HG03196 (cell line): ENCODE data around the gene PLEKHO1.
"Not testable (repeated sequence)": the region's sequence is repeated elsewhere in the genome, so short reads cannot be mapped to it uniquely, and the experiment has no call there.

Source experiments
- ATAC-seq: cut with Tn5 transposase; IDR thresholded peaks from one replicate; pipeline ENCODE4 v1.9.1; 2021; ENCODE audit not compliant: unreplicated experiment

The PLEKHO1 gene

DNA sequence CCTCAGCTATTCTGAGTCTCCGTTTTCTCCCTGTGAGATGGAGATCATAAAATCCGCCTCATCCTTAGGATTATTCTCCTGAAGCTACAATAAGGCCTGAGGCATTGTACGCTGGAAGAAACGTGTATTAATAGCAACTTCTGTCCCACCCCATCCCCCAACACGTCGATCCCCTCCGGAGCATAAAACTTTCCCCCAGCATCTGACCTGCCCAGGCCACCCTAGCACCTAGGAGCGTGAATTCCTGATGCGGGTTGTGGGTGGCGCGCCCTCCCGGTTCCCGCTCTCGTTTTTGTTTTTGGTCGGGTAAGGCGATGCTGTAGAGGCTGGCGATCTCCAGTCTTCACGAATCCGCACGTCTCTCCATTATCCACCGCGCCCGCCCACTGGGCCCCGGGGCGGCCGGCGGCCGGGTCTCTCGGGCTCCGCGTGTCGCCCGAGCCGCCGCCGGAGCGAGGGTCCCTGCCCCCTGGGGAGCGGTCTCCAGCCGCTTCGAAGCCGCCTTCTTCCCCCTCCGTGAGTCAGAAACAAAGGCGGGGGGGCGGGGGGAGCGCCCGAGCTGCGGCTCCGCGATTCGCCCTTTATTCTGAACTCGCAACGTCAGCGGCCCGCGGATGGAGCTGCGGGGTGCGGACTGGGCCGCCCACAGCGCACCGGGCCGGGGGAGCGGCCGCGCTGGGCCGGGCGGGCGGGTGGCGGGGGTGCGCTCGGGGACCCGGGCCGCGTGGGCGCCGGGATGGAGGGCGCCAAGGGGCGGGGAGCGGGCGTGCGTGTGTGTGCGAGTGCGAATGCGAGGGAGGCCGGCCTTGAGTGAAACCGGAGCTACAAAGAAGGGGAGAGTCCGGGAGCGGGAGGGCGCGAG, at the start of gene PLEKHO1:
Gene PLEKHO1, plus strand, starts transcription at position 646 of the 862 bp plus-strand sequence. CDS start 342 bp downstream, outside the sequence.
- ATAC-seq, result peak; percentile 40

DNA sequence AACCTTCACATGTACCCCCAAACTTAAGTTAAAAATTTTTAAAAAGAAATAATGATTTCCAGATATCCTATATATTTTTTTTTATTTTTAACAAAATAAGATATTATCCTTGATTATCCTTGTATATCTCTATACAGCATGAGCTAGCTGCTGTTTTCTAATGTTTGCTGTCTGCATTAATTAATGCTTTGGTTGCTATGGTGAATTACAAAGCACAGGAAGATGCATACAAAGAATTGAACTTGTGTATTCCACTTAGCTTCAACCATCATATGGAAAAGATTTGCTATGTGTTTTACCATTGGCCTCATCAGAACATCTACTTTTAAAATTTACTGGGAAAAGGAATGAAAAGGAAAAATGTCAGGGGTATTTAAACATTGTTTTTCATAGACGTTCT, 46.7 kb upstream of the PLEKHO1 start:
- no peak for ATAC-seq

DNA sequence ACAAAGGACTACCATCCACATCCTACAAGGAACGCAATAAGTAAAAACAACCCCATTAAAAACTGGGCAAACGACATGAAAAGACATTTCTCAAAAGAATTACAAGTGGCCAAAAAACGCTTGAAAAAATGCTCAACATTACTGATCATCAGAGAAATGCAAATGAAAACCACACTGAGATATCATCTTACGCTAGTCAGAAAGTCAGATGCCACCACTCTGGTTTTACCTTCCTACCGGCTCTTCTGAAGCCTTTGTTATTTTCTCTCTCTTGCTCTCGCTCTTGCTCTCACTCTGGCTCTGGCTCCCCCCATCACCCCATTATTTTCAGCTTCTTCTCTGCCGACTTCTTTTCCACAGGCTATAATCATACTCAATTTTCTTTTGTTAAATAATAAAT, 43.4 kb upstream of the PLEKHO1 start:
- no peak for ATAC-seq

DNA sequence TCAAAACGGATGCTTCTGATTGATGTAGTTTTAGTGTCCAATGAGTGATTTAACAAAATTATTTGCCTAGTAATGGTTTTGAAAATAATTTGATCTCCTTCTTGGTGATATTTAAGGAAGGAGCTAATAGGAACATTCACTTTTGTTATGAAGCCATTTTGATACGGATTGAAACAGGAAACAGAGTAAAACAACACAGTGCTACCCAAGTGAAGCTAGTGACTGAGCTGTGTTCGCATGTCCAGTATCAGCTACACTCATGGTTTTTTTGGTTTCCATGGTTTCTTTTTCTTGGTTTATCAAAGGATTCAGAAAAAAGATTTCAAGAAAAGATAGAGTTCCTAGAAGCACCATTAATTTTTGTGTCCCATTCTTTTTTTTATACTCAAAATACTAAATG, 40.1 kb upstream of the PLEKHO1 start:
- no peak for ATAC-seq

DNA sequence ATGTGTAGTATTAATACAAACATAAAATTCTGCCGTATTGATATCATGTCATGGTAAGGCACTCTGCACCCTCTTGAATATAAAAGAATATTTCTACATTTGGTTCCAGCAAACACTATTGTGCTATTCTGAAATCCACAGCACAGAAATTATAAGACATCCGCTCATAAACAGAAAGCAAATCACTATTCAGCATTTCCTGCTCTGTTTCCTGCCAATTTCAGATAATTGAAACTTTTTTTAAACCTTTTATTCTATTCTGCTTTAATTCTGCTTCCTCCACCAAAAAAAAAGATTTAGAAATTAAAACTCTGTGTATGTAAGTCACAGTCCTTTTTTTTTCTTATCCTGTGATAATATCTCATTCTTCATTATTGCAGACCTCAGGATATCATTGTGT, 39.6 kb upstream of the PLEKHO1 start:
- ATAC-seq, result no peak

GRCh38 chr1:150111670-150112069, 38.0 kb upstream of the PLEKHO1 start:
- no peak for ATAC-seq

GRCh38 chr1:150115121-150115520, 34.6 kb upstream of the PLEKHO1 start:
- no peak for ATAC-seq

DNA sequence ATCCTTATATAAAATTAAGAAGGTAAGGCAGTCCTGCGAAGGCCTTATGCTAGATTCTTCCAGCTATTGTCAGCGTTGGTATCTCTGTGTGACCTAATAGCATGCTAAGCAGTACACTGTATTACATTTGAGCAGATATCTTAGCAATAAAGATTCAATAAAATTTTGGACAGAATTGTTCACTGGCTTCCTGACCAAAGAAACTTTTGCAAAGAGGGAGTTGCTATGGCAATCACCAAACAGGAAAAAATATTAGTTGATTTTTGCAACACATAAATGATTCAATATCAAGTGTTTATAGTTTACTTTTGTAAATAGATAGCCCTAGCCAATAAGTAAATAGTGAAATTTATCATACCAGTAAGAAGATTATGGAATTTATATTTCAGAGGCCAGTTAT, 31.0 kb upstream of the PLEKHO1 start:
- ATAC-seq, result no peak

DNA sequence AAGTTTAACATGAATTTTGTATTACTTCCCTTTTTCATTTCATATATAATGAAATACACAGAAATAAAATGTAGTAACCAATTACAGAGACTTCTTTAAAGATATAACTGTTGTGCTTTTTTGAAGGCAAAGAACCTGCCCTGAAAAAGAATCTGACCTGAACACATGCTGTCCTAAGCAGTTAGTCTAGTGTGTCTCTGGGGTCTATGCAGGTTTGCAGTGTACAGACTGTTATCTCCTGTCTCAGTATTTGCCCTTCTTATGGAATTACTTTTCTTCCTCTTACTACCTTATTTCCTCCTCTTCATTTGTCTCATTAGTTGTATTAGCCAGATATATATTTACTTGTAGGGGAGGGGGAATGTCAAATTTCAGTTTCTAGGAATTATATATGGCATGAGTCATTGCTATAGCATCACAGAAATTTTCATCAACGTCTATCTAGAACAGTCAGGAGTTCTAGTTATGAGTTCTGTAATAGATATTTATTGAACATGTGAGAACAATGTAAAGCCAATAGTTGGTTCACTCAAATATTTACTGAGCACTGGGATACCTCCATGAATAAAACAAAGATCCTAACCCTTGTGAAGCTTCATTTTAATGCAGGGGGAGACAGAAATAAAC, 28.4 kb upstream of the PLEKHO1 start:
- no peak for ATAC-seq

- ATAC-seq, result no peak
Measured at GRCh38 chr1:150126811-150127210, 22.9 kb upstream of the PLEKHO1 start.

GRCh38 chr1:150127464-150127863, 22.3 kb upstream of the PLEKHO1 start:
- no peak for ATAC-seq

DNA sequence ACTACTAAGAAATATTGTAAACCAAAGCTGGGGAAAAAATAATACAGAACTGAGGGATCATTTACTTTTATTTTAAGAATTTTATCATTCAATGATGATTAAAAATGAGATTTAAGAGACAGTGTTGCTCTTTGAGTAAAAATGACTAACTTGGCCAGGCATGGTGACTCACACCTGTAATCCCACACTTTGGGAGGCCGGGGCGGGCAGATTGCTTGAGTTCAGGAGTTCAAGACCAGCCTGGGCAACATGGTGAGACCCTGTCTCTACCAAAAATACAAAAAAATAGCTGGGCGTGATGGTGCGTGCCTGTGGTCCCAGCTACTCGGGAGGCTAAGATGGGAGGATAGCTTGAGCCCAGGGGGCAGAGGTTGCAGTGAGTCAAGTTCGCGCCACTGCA, 21.8 kb upstream of the PLEKHO1 start:
- ATAC-seq, result no peak

- ATAC-seq, result no peak
Measured at GRCh38 chr1:150132372-150132771, 17.3 kb upstream of the PLEKHO1 start.

GRCh38 chr1:150134537-150134936, 15.2 kb upstream of the PLEKHO1 start:
- no peak for ATAC-seq

- ATAC-seq, result not testable (repeated sequence)
Measured at GRCh38 chr1:150135400-150135799, 14.3 kb upstream of the PLEKHO1 start.

GRCh38 chr1:150138044-150138443, 11.7 kb upstream of the PLEKHO1 start:
- no peak for ATAC-seq

- no peak for ATAC-seq
Measured at GRCh38 chr1:150141452-150141851, 8.3 kb upstream of the PLEKHO1 start.

- no peak for ATAC-seq
Measured at GRCh38 chr1:150142083-150142482, 7.6 kb upstream of the PLEKHO1 start.

GRCh38 chr1:150144606-150145005, 5.1 kb upstream of the PLEKHO1 start:
- ATAC-seq, result no peak

- ATAC-seq, result not testable (repeated sequence)
Measured at GRCh38 chr1:150146016-150146415, 3.7 kb upstream of the PLEKHO1 start.

GRCh38 chr1:150146849-150147542, 2.7 kb upstream of the PLEKHO1 start:
- no peak for ATAC-seq

DNA sequence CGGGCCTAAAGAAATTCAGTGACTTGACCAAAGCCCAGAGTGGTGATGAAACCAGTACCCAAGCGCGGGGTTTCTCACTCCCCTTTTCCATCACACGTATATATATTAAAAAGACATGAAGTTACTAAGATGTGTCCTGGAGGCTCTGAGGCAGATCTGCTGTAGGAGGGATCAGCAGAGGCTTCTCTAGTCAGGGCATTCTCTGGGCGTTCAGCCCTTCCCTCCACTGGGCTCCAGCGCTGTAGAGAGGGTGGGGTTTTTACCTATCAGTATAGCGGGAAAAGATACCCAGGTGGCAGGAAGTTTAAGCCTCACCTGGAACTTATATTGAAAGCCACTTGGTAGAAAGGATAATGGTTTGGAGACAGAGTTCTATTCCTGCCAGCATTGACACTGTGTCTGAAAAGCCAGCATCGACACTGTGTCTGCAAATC, 862 bp upstream of the PLEKHO1 start:
- ATAC-seq, result no peak
